T-cell (primary cell): ENCODE data around the gene PRKACB. TPM values are rescaled to one million over a fixed set of nuclear protein-coding genes. Genes with fewer than 3 reads are reported as not detected.

Source experiments
- ATAC-seq, 4 experiments: fragments of 200-7000 bp in 3 of 4; fragments of 150-1000 bp in 1 of 4; cut with Tn5 transposase; replicated peaks in 1 of 4; 1 replicate in 3 of 4; 2 replicates in 1 of 4; pipeline ENCODE4 v1.10.0; 2021; ENCODE audit warnings: moderate library complexity in 3 of 4, mild to moderate bottlenecking in 2 of 4, moderate number of reproducible peaks in 1 of 4
- CTCF ChIA-PET, 2 donors: fragments of 300-600 bp; sonication (Branson Sonifier 250); formaldehyde crosslinking; loops; one replicate each; lab custom pipeline; 2022; ENCODE audit warnings: antibody characterized with exemption in 2 of 2; lab: Charles Lee
- POLR2A ChIA-PET, 2 donors: fragments of 300-600 bp; sonication (Branson Sonifier 250); formaldehyde crosslinking; loops; one replicate each; lab custom pipeline; 2022; ENCODE audit warnings: antibody characterized with exemption in 2 of 2; lab: Charles Lee
- DNase-seq, 35 experiments: peaks; one replicate each; pipeline versions ENCODE4 v3.0.0 to v3.0.0-alpha.2; 2013 to 2023
- H3K27ac ChIP-seq: one replicate; pipeline ENCODE4 v1.5.1; 2013; ENCODE audit warnings: low read length
- H3K27me3 ChIP-seq, 2 experiments: replicated peaks in 1 of 2; 1 replicate in 1 of 2; 2 replicates in 1 of 2; pipeline versions ENCODE4 v1.6.1 to v1.7.0; 2013; ENCODE audit warnings: low read length in 1 of 2, mixed read lengths in 1 of 2; ENCODE audit not compliant: control insufficient read depth in 2 of 2, insufficient read depth in 2 of 2; ENCODE audit errors: extremely low read depth in 1 of 2
- H3K36me3 ChIP-seq, 2 donors: 1 replicate in 1 of 2; 2 replicates in 1 of 2; pipeline versions ENCODE4 v1.6.1 to v1.7.0; 2013; ENCODE audit warnings: low read length in 1 of 2; ENCODE audit not compliant: control insufficient read depth in 2 of 2, insufficient read depth in 1 of 2; ENCODE audit errors: extremely low read depth in 1 of 2
- H3K4me1 ChIP-seq, 2 experiments: 1 replicate in 1 of 2; 2 replicates in 1 of 2; pipeline versions ENCODE4 v1.6.1 to v1.7.0; 2013; ENCODE audit warnings: low read length in 2 of 2, mixed read lengths in 1 of 2; ENCODE audit not compliant: insufficient read depth in 2 of 2, control insufficient read depth in 1 of 2; ENCODE audit errors: extremely low read depth in 1 of 2
- H3K4me3 ChIP-seq, 2 donors: 1 replicate in 1 of 2; 2 replicates in 1 of 2; pipeline versions ENCODE4 v1.5.1 to v1.7.0; 2013; ENCODE audit warnings: mild to moderate bottlenecking in 2 of 2, low read length in 1 of 2, moderate library complexity in 1 of 2; ENCODE audit not compliant: control insufficient read depth in 1 of 2; ENCODE audit errors: extremely low read depth in 1 of 2
- H3K9me3 ChIP-seq: 2 replicates; pipeline ENCODE4 v1.7.0; 2013
- H3K27ac Mint-ChIP-seq, 2 donors: one replicate each; pipeline ENCODE4 v1.8.0; 2020 to 2021; ENCODE audit warnings: mild to moderate bottlenecking in 2 of 2, mixed read lengths in 2 of 2
- H3K27me3 Mint-ChIP-seq, 2 donors: one replicate each; pipeline ENCODE4 v1.8.0; 2021 to 2022; ENCODE audit warnings: mixed read lengths in 2 of 2
- H3K36me3 Mint-ChIP-seq: one replicate; pipeline ENCODE4 v1.8.0; 2021; ENCODE audit warnings: mixed read lengths
- H3K4me1 Mint-ChIP-seq, 3 donors: one replicate each; pipeline ENCODE4 v1.8.0; 2020 to 2022; ENCODE audit warnings: mixed read lengths in 3 of 3, mild to moderate bottlenecking in 1 of 3
- H3K4me3 Mint-ChIP-seq, 3 donors: one replicate each; pipeline ENCODE4 v1.8.0; 2020 to 2022; ENCODE audit warnings: mild to moderate bottlenecking in 3 of 3, mixed read lengths in 3 of 3, moderate library complexity in 3 of 3
- H3K9me3 Mint-ChIP-seq, 3 donors: one replicate each; pipeline ENCODE4 v1.8.0; 2020 to 2022; ENCODE audit warnings: mixed read lengths in 3 of 3
- WGBS: methylation state at CpG from one replicate; pipeline ENCODE4 v1.1.5; 2013; ENCODE audit warnings: missing lambda C conversion rate; ENCODE audit not compliant: insufficient coverage; 5-methylcytosine and 5-hydroxymethylcytosine counted together
- total RNA-seq, 35 experiments: library from RNA in 6 of 35; stranded (reverse) in 6 of 35; fragments of 120-200 nt in 1 of 35; gene quantifications; one replicate each; pipeline versions ENCODE4 v1.2.1 to v1.2.4 and lab custom pipeline; 2013 to 2026

The PRKACB gene
- total RNA-seq, 5 donors from 2014 or later (not counting 1 experiment from before 2014, with no cell fraction given), result 101 to 119 (median 109) TPM

GRCh38 chr1:84146411-84147032, 2.5 kb downstream of the PRKACB start:
- Histone ChIP-seq H3K4me1 (peaks cover 20 to 47% of the 10 kb centered on the region in 2 experiments), H3K36me3 (peaks cover 0 to 4% of the 10 kb centered on the region in 2 donors), H3K9me3 (no peaks in the 10 kb centered on the region), H3K27ac (peak overlapping the region; percentile 69), H3K4me3 (peak overlapping the region; percentile 57 to 69), H3K27me3 (no peaks in the 10 kb centered on the region)
- CTCF ChIA-PET, result interaction anchor here (0.5 to 6.2 kb wide), 12 partner anchors 16 to 914 kb away, joined by 3 to 151 read pairs (median 4); no protein-coding TSS in a partner anchor
- H3K27ac Mint-ChIP-seq, result peak overlapping the region; percentile 99
- no peak for DNase-seq
- no peaks in the 10 kb centered on the region for H3K27me3 Mint-ChIP-seq
- H3K4me1 Mint-ChIP-seq, result peaks cover 47 to 66% (median 51%) of the 10 kb centered on the region in 3 donors
- peak overlapping the region; percentile 93 to 97 (median 97) for H3K4me3 Mint-ChIP-seq
- peak in 1 of 4 experiments; percentile 36 for ATAC-seq
- no peaks in the 10 kb centered on the region for H3K9me3 Mint-ChIP-seq
- no CpG with 5 or more reads among the region's 4 CpGs for WGBS
- POLR2A ChIA-PET, result interaction anchor here (0.7 to 1.2 kb wide), 2 partner anchors 18 to 287 kb away, joined by 3 to 5 read pairs; no protein-coding TSS in a partner anchor
- peaks cover 10% of the 10 kb centered on the region for H3K36me3 Mint-ChIP-seq

DNA sequence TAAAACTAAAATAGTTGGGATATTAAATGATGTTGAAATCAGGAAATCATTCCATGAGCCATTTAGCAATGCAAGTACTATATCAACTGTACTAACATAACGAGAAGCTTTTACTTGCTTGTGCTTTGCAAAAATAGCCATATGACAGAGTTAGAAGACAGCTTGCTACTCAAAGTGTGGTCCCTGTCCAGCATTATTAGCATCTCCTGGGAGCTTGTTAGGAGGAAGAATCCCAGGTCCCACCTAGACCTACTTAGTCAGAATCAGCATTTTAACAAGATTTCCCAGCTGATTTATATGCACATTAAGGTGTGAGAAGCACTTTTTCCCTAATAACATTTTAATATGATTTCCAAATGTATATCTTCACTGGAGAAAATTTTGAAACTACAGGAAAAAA, 4.7 kb downstream of the PRKACB start:
- peaks cover 0 to 11% of the 10 kb centered on the region in 2 donors for H3K36me3 ChIP-seq
- H3K27ac ChIP-seq, result no peak overlapping the region
- POLR2A ChIA-PET, result interaction anchor here (0.5 to 0.7 kb wide), 4 partner anchors 13 to 1534 kb away, joined by 3 to 4 read pairs (median 4); no protein-coding TSS in a partner anchor
- DNase-seq, result no peak
- peaks cover 55 to 76% (median 60%) of the 10 kb centered on the region in 3 donors for H3K4me1 Mint-ChIP-seq
- H3K9me3 Mint-ChIP-seq, result no peaks in the 10 kb centered on the region
- ATAC-seq, result no peak
- peaks cover 23 to 45% of the 10 kb centered on the region in 2 experiments for H3K4me1 ChIP-seq
- H3K4me3 Mint-ChIP-seq, result peak overlapping the region; percentile 28 to 93 (median 34)
- WGBS, result no CpG with 5 or more reads among the region's 1 CpG
- H3K27ac Mint-ChIP-seq, result no peak overlapping the region
- H3K9me3 ChIP-seq, result no peaks in the 10 kb centered on the region
- H3K4me3 ChIP-seq, result no peak overlapping the region
- no peaks in the 10 kb centered on the region for H3K27me3 ChIP-seq
- peaks cover 28% of the 10 kb centered on the region for H3K36me3 Mint-ChIP-seq
- no peaks in the 10 kb centered on the region for H3K27me3 Mint-ChIP-seq
- CTCF ChIA-PET, result interaction anchor here (0.5 to 1.7 kb wide), 5 partner anchors 38 to 293 kb away, joined by 3 to 11 read pairs (median 3); no protein-coding TSS in a partner anchor

DNA sequence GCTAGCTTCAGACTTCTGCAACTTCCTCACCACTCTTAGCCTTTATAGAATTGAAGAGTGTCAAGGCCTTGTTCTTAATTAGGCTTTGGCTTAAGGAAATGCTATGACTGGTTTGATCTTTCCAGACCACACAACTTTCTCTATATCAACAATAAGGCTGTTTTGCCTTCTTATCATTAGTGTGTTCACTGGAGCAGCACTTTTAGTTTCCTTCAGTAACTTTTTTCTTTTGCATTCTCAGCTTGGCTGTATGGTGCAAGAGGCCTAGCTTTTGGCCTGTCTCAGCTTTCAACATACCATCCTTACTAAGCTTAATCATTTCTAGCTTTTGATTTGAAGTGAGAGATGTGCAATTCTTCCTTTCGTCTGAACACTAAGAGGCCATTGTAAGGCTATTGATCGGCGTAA, 8.6 kb downstream of the PRKACB start:
- H3K27me3 ChIP-seq, result no peaks in the 10 kb centered on the region
- Mint-ChIP-seq H3K36me3 (peaks cover 41% of the 10 kb centered on the region), H3K4me1 (peaks cover 82 to 89% (median 87%) of the 10 kb centered on the region in 3 donors), H3K27me3 (no peaks in the 10 kb centered on the region), H3K4me3 (peak overlapping the region in 2 of 3 donors; percentile 3 to 60), H3K27ac (peak overlapping the region; percentile 11 to 33), H3K9me3 (no peaks in the 10 kb centered on the region)
- ATAC-seq, result peak in 3 of 4 experiments; percentile 41 to 53 (median 43)
- H3K27ac ChIP-seq, result peak overlapping the region; percentile 5
- ChIA-PET CTCF (interaction anchor here in 1 of 2 donors (1.0 to 1.4 kb wide), 4 partner anchors 9 to 290 kb away, joined by 3 to 7 read pairs (median 4); partner anchors contain the start of gene PRKACB), POLR2A (interaction anchor here (0.5 to 1.0 kb wide), 6 partner anchors 10 to 358 kb away, joined by 3 to 4 read pairs (median 3); no protein-coding TSS in a partner anchor)
- peaks cover 0 to 11% of the 10 kb centered on the region in 2 donors for H3K36me3 ChIP-seq
- no CpG with 5 or more reads among the region's 3 CpGs for WGBS
- peaks cover 30 to 47% of the 10 kb centered on the region in 2 experiments for H3K4me1 ChIP-seq
- no peak for DNase-seq
- no peaks in the 10 kb centered on the region for H3K9me3 ChIP-seq
- H3K4me3 ChIP-seq, result no peak overlapping the region

GRCh38 chr1:84155517-84155916, 11.4 kb downstream of the PRKACB start:
- DNase-seq, result no peak
- H3K27me3 Mint-ChIP-seq, result no peaks in the 10 kb centered on the region
- peak overlapping the region; percentile 2 to 60 (median 14) for H3K4me3 Mint-ChIP-seq
- H3K27ac Mint-ChIP-seq, result peak overlapping the region in 1 of 2 donors; percentile 4
- H3K9me3 Mint-ChIP-seq, result no peaks in the 10 kb centered on the region
- no peaks in the 10 kb centered on the region for H3K27me3 ChIP-seq
- H3K4me3 ChIP-seq, result no peak overlapping the region
- no CpG with 5 or more reads among the region's 3 CpGs for WGBS
- no peak overlapping the region for H3K27ac ChIP-seq
- ATAC-seq, result peak in 1 of 4 experiments; percentile 25
- ChIA-PET CTCF (interaction anchor here (0.8 to 0.9 kb wide), 2 partner anchors 11 to 12 kb away, joined by 3 to 5 read pairs; partner anchors contain the start of gene PRKACB (in 2 of the 2)), POLR2A (interaction anchor here in 1 of 2 donors (0.6 kb wide), 1 partner anchor 46 kb away, joined by 4 read pairs; no protein-coding TSS in a partner anchor)
- peaks cover 23 to 40% of the 10 kb centered on the region in 2 experiments for H3K4me1 ChIP-seq
- peaks cover 0 to 8% of the 10 kb centered on the region in 2 donors for H3K36me3 ChIP-seq
- H3K4me1 Mint-ChIP-seq, result peaks cover 88 to 97% (median 92%) of the 10 kb centered on the region in 3 donors
- peaks cover 52% of the 10 kb centered on the region for H3K36me3 Mint-ChIP-seq
- no peaks in the 10 kb centered on the region for H3K9me3 ChIP-seq

DNA sequence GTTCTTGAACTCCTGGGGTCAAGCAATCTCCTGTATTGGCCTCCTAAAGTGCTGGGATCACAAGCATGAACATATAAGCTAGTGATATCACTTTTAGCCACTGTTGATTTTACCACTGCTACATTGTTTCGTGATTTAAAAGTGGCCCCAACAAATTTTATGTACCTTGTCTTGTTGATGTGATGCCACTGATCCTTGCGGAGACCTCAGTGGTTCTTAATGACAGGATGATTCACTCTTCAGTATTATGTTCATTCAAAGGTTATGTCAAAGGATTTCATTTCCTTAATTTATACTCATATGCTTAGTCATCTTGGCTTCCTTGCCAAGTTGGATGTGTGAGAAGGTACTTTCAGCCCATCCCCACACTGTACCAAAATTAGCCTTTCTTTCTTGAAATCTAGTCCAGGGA, 12.1 kb downstream of the PRKACB start:
- ChIA-PET POLR2A (no interaction called here), CTCF (interaction anchor here in 1 of 2 donors (0.8 kb wide), 1 partner anchor 12 kb away, joined by 5 read pairs; the partner anchor contains the start of gene PRKACB)
- Mint-ChIP-seq H3K36me3 (peaks cover 47% of the 10 kb centered on the region), H3K9me3 (no peaks in the 10 kb centered on the region), H3K27ac (peak overlapping the region in 1 of 2 donors; percentile 7), H3K4me1 (peaks cover 88 to 99% (median 92%) of the 10 kb centered on the region in 3 donors), H3K4me3 (peak overlapping the region in 1 of 3 donors; percentile 60), H3K27me3 (no peaks in the 10 kb centered on the region)
- Histone ChIP-seq H3K4me3 (no peak overlapping the region), H3K9me3 (no peaks in the 10 kb centered on the region), H3K27me3 (no peaks in the 10 kb centered on the region), H3K4me1 (peaks cover 20 to 39% of the 10 kb centered on the region in 2 experiments), H3K36me3 (peaks cover 0 to 7% of the 10 kb centered on the region in 2 donors), H3K27ac (no peak overlapping the region)
- DNase-seq, result no peak
- WGBS, result 100% methylated on average over 1 of the region's 2 CpGs
- peak in 3 of 4 experiments; percentile 26 to 41 (median 40) for ATAC-seq
